ENCODE measurements around the gene ASAP3.

GRCh38 chr1:23381233-23381885 lies 102.6 kb downstream of the ASAP3 start:
- TF ChIP-seq CTCF (IDR thresholded peaks at IDR 0.05; ENCODE audit: poor library complexity): no peak
- TF ChIP-seq EZH2 (IDR thresholded peaks at IDR 0.05; ENCODE audit: borderline replicate concordance): no peak
- no peak for TF ChIP-seq EZH2phosphoT487 (IDR thresholded peaks at IDR 0.05; ENCODE audit: low read depth, severe bottlenecking, unreplicated experiment)

All from hepatocyte (in vitro differentiated cells).